ENCODE results near the gene CCDC54.

GRCh38 chr3:107373896-107374295 is 3.3 kb upstream of the CCDC54 start:
- TF ChIP-seq CTCF (conservative IDR thresholded peaks at IDR 0.05 in 1 of 2, IDR thresholded peaks at IDR 0.05 in 1 of 2; ENCODE audit: extremely low read depth in 1 of 2, insufficient read depth in 1 of 2, low read depth in 1 of 2, low read length in 2 of 2) (no peak), EZH2 (IDR thresholded peaks at IDR 0.05; ENCODE audit: borderline replicate concordance, low read length) (no peak)
